Type B pancreatic cell (in vitro differentiated cells): ENCODE results near the gene ZNF865. TPM values are rescaled to one million over a fixed set of nuclear protein-coding genes. Genes with fewer than 3 reads are reported as not detected.

Experiments used
- DNase-seq: peaks from one replicate; pipeline ENCODE4 v3.0.0; 2021; ENCODE audit warnings: mixed read lengths; ENCODE audit not compliant: unreplicated experiment; ENCODE audit errors: extremely low spot score
- H3K27ac Mint-ChIP-seq: 2 replicates; pipeline ENCODE4 v1.8.0; 2021; ENCODE audit warnings: mild to moderate bottlenecking, mixed read lengths
- H3K27me3 Mint-ChIP-seq: 2 replicates; pipeline ENCODE4 v1.8.0; 2021; ENCODE audit warnings: mixed read lengths
- H3K36me3 Mint-ChIP-seq: 2 replicates; pipeline ENCODE4 v1.8.0; 2021; ENCODE audit warnings: mixed read lengths
- H3K4me1 Mint-ChIP-seq: one replicate; pipeline ENCODE4 v1.8.0; 2021; ENCODE audit warnings: mixed read lengths; ENCODE audit not compliant: unreplicated experiment
- H3K4me3 Mint-ChIP-seq: 2 replicates; pipeline ENCODE4 v1.8.0; 2021; ENCODE audit warnings: mild to moderate bottlenecking, mixed read lengths
- H3K9me3 Mint-ChIP-seq: 2 replicates; pipeline ENCODE4 v1.8.0; 2021; ENCODE audit warnings: mixed read lengths
- total RNA-seq: library from RNA; stranded (reverse); gene quantifications from 2 replicates; pipeline ENCODE4 v1.2.1, GENCODE V29; 2021; ENCODE audit warnings: low replicate concordance
- TF ChIP-seq, protein P1 (sequence below): fragments of 200-600 bp; sonication (generic); conservative IDR thresholded peaks from 2 replicates; pipeline ENCODE4 v1.5.0; 2021; ENCODE audit warnings: antibody characterized with exemption, mild to moderate bottlenecking

The ZNF865 gene
- total RNA-seq, 1 donor from 2014 or later = 16.2 TPM

DNA sequence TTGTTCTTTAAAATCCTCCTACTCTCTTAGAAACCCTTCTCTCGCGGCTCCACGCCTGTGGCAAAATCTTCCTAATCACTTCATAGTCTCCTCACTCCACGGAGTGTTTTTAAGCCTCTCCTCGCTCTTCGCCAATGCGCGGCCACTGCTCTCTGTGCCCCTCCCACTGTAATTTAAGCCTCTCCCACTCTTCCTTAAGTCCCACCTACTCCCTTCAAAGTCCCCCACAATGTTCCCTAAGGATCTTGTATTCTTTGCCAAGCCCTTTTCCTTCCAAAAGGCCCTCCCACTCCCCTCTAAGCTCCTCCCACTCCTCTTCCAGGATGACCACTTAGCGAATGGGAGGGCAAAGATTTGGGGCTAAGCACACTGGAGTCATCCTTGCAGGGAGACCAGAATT lies 7.4 kb upstream of the ZNF865 start:
- H3K27ac Mint-ChIP-seq = no peak overlapping the region
- H3K27me3 Mint-ChIP-seq = no peaks in the 10 kb centered on the region
- H3K4me1 Mint-ChIP-seq = peaks cover 21% of the 10 kb centered on the region
- H3K9me3 Mint-ChIP-seq = no peaks in the 10 kb centered on the region
- DNase-seq = no peak
- peaks cover 32% of the 10 kb centered on the region for H3K36me3 Mint-ChIP-seq
- no peak overlapping the region for H3K4me3 Mint-ChIP-seq
- TF ChIP-seq, protein P1, sequence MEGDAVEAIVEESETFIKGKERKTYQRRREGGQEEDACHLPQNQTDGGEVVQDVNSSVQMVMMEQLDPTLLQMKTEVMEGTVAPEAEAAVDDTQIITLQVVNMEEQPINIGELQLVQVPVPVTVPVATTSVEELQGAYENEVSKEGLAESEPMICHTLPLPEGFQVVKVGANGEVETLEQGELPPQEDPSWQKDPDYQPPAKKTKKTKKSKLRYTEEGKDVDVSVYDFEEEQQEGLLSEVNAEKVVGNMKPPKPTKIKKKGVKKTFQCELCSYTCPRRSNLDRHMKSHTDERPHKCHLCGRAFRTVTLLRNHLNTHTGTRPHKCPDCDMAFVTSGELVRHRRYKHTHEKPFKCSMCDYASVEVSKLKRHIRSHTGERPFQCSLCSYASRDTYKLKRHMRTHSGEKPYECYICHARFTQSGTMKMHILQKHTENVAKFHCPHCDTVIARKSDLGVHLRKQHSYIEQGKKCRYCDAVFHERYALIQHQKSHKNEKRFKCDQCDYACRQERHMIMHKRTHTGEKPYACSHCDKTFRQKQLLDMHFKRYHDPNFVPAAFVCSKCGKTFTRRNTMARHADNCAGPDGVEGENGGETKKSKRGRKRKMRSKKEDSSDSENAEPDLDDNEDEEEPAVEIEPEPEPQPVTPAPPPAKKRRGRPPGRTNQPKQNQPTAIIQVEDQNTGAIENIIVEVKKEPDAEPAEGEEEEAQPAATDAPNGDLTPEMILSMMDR = no peak

DNA sequence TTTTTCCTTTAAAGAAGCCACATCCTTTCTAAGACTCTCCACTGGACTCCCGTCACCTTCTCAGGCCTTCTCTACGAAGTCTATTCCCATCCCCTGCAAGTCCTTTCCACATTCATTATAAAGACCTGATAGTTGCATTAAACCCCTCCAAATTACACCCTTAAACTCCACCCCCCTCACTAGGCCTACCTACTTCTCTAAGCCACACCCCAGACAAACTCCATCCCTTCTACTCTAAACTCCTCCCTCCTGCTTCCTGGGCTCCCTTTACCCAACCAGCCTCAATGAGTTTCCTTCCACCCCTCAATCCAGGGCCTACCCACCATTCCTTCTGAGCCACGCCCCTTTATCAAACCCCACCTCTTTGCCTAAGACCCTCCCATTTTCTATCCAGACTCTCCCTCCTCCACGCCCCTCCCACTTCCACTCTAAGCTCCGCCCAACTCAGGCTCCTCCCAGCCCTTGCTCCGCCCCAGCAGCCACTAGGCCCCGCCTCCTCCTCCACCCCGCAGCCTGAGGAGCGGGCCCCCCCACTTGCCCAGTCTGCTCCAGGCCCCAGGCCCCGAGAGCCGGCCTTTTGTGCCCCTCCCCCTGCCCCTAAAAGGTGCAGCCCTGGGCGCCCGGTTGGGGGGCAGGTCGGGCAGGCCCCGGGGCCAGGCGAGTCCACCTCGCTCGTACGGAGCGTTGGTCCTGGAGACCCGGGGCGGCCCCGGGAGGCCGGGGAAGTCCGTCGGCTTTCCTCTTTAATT lies 6.6 kb upstream of the ZNF865 start:
- Mint-ChIP-seq H3K36me3 (peaks cover 32% of the 10 kb centered on the region), H3K4me3 (peak overlapping the region; percentile 100), H3K9me3 (no peaks in the 10 kb centered on the region), H3K27ac (peak overlapping the region; percentile 100), H3K27me3 (no peaks in the 10 kb centered on the region), H3K4me1 (peaks cover 21% of the 10 kb centered on the region)
- TF ChIP-seq, protein P1 = no peak
- DNase-seq = peak; percentile 97

DNA sequence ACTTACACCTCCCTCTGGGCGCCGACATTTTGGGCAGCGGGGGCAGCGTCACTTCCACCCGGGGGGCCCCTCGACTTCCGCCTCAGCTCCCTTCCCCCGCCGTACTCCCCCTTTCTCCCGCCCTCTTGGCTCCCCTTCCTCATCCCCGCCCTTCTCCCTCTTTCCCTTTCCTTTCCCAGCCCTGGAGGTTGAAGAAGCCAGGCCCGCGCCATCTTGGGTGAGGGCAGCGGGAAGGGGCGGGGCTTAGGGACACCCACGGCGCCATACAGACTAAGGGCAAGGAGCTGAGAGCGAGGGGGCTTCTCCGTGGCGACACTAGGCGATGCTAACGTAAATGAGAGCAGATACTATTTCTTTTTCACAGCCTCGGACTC lies 6.0 kb upstream of the ZNF865 start, which contains the start of gene FIZ1:
Gene FIZ1, minus strand, starts transcription at position 50 of the 374 bp plus-strand sequence. CDS start 1,652 bp downstream, outside the sequence.
- peaks cover 32% of the 10 kb centered on the region for H3K36me3 Mint-ChIP-seq
- peak within 1 kb of the TSS; percentile 100 for H3K4me3 Mint-ChIP-seq
- H3K27ac Mint-ChIP-seq = peak within 1 kb of the TSS; percentile 100
- no peaks in the 10 kb centered on the region for H3K27me3 Mint-ChIP-seq
- TF ChIP-seq, protein P1 = no peak
- no peaks in the 10 kb centered on the region for H3K9me3 Mint-ChIP-seq
- H3K4me1 Mint-ChIP-seq = peaks cover 21% of the 10 kb centered on the region
- DNase-seq = peak; percentile 97

DNA sequence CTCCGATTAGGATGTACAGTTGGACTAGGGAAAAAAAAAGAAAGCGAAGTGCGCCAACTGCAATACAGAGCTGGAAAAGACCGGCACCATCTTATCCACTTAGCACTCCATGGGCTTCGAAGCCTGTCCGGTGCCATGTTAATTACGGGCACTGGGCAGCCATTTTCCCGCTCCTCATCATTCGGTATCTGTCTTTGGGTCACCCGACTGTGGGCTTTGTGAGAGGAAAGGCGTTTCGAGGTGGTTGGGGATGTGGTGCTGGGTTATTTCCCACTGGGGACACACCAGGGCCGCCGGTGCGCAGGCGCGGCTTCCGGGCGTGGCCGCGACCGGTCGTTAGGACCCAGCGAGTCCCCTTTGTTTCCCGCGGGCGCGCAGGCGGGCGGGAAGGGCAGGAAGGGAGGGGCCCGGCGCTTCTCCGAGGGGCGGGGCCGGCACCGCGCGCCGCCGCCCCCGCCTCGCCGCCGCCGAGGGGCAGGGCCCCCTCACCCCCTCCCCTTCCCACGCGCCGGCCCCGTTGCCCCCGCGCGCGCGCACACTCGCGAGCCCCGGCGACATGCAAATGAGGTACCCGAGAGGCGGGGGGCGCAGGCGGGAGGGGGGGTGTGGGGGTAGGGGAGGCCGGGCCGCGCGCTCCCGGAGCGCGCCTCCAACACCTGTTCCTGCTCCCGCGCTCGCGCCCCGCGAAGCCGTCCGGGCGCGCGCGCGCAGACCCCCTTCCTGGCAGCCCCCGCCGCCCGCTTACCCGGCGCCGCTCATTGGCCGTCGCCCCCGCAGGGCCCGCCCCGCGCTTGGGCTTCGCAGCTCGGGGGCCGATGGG lies 5.4 kb upstream of the ZNF865 start, which contains the start of gene ZNF524:
Gene ZNF524, plus strand, starts transcription at position 447 of the 820 bp plus-strand sequence. CDS start 1,825 bp downstream, outside the sequence.
- Mint-ChIP-seq H3K36me3 (peaks cover 27% of the 10 kb centered on the region), H3K27me3 (no peaks in the 10 kb centered on the region), H3K27ac (peak within 1 kb of the TSS; percentile 100), H3K9me3 (no peaks in the 10 kb centered on the region), H3K4me1 (peaks cover 18% of the 10 kb centered on the region), H3K4me3 (peak within 1 kb of the TSS; percentile 100)
- TF ChIP-seq, protein P1 = no peak
- peak; percentile 93 for DNase-seq

DNA sequence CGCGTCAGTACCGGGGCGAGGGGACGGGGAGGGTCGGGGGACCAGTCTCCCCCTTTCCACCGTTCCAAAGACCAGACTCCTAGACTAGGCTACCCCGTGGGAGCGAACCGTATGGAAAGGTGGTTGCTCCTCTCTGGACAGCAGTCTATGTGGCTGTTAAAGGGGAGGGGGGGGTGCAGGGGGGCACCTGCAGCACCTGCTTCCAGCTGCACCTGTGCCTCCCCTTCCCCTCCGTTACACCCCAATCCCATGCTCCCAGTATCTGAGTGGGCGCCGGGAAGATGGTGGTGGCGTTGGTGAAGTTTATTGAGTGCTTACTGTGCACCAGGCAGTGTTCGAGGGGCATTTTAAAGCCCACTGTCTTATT lies 4.8 kb upstream of the ZNF865 start:
- Mint-ChIP-seq H3K27ac (peak overlapping the region; percentile 94), H3K4me1 (peaks cover 16% of the 10 kb centered on the region), H3K36me3 (peaks cover 21% of the 10 kb centered on the region), H3K27me3 (no peaks in the 10 kb centered on the region), H3K9me3 (no peaks in the 10 kb centered on the region), H3K4me3 (peak overlapping the region; percentile 90)
- TF ChIP-seq, protein P1 = no peak
- no peak for DNase-seq
